Liver (tissue), 3 donors: Measurements from ENCODE around the gene NCS1.

Experiments used
- CTCF ChIP-seq: fragments of 150-350 bp; IDR thresholded peaks from 2 replicates; pipeline ENCODE4 v1.5.1; 2017; ENCODE audit warnings: improper control_type of control experiment, low read depth, low read length; ENCODE audit not compliant: missing input control
- GABPA ChIP-seq, 2 donors: IDR thresholded peaks in 1 of 2; conservative IDR thresholded peaks in 1 of 2; 2 replicates each; pipeline ENCODE4 v1.6.1; 2016; ENCODE audit warnings: antibody characterized with exemption in 2 of 2, mild to moderate bottlenecking in 1 of 2, moderate library complexity in 1 of 2
- MAX ChIP-seq: IDR thresholded peaks from 2 replicates; pipeline ENCODE4 v1.6.1; 2016; ENCODE audit warnings: antibody characterized with exemption
- RAD21 ChIP-seq, 2 donors: IDR thresholded peaks; 2 replicates each; pipeline ENCODE4 v1.6.1; 2016; ENCODE audit warnings: antibody characterized with exemption in 2 of 2, mild to moderate bottlenecking in 2 of 2
- TAF1 ChIP-seq: conservative IDR thresholded peaks from 2 replicates; pipeline ENCODE4 v1.6.1; 2016; ENCODE audit warnings: antibody characterized with exemption, mild to moderate bottlenecking
- ZBTB33 ChIP-seq: IDR thresholded peaks from 2 replicates; pipeline ENCODE4 v1.6.1; 2016; ENCODE audit warnings: antibody characterized with exemption
- donor health status: healthy.
- donor health status: healthy.

GRCh38 chr9:130283539-130284248 is 111.5 kb downstream of the NCS1 start:
- TF ChIP-seq CTCF: no peak
- no peak for TF ChIP-seq RAD21 (IDR thresholded peaks at IDR 0.05)
- TF ChIP-seq TAF1: no peak
- no peak for TF ChIP-seq GABPA (IDR thresholded peaks at IDR 0.05 in 1 of 2, conservative IDR thresholded peaks at IDR 0.05 in 1 of 2)
- TF ChIP-seq ZBTB33: no peak
- TF ChIP-seq MAX: no peak
